DND-41 (cell line): Measurements from ENCODE around the gene ZC3H7A.

Experiments used
- EZH2 ChIP-seq: IDR thresholded peaks from 3 replicates; pipeline ENCODE4 v1.6.1; 2012; ENCODE audit warnings: borderline replicate concordance, low read depth, mild to moderate bottlenecking, moderate library complexity, low read length, inconsistent platforms; ENCODE audit not compliant: severe bottlenecking
- TF ChIP-seq, protein P1 (sequence below): IDR thresholded peaks from 2 replicates; pipeline ENCODE4 v1.5.1; 2012; ENCODE audit warnings: borderline replicate concordance, low read length, moderate library complexity, mild to moderate bottlenecking; ENCODE audit not compliant: poor library complexity, severe bottlenecking; ENCODE audit errors: extremely low read depth

DNA sequence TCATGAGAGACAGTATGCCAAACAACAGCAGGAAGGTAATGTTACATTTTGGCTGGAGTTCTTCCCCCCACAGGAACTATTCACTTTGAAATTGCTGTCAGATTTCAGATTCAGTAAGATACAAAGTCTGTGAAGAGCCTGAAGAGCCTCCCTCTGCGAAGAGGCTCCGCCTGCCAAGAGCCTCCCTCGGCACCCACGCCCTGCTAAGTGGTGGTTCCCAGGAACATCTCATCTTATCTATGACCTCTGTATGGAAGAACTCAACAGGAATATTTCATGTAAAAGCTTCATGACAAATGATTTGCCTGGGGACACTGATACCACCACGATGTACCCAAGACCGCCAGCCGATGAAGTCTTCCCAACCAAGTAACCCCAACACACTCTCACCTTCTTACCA lies 3.2 kb downstream of the ZC3H7A start:
- TF ChIP-seq, protein P1, sequence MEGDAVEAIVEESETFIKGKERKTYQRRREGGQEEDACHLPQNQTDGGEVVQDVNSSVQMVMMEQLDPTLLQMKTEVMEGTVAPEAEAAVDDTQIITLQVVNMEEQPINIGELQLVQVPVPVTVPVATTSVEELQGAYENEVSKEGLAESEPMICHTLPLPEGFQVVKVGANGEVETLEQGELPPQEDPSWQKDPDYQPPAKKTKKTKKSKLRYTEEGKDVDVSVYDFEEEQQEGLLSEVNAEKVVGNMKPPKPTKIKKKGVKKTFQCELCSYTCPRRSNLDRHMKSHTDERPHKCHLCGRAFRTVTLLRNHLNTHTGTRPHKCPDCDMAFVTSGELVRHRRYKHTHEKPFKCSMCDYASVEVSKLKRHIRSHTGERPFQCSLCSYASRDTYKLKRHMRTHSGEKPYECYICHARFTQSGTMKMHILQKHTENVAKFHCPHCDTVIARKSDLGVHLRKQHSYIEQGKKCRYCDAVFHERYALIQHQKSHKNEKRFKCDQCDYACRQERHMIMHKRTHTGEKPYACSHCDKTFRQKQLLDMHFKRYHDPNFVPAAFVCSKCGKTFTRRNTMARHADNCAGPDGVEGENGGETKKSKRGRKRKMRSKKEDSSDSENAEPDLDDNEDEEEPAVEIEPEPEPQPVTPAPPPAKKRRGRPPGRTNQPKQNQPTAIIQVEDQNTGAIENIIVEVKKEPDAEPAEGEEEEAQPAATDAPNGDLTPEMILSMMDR, result no peak
- TF ChIP-seq EZH2, result no peak
